DMS79 (cell line): Measurements from ENCODE around the gene METTL1.

Experiments
- DNase-seq: peaks from one replicate; lab custom pipeline; 2025; lab: John Stamatoyannopoulos, UW

Gene METTL1

GRCh38 chr12:57767876-57768275 lies 4.0 kb downstream of the METTL1 start:
- no peak for DNase-seq

- no peak for DNase-seq
These were observed 4.6 kb downstream of the METTL1 start for GRCh38 chr12:57767305-57767698.

GRCh38 chr12:57766464-57767304 lies 5.2 kb downstream of the METTL1 start, which contains the start of gene CYP27B1:
Gene CYP27B1 (minus strand): TSS chr12:57767078. CDS start chr12:57767041, 37 bp downstream.
- peak; percentile 17 for DNase-seq

- DNase-seq: no peak
These were observed 6.0 kb downstream of the METTL1 start for GRCh38 chr12:57765698-57766463.

GRCh38 chr12:57765003-57765697 lies 6.8 kb downstream of the METTL1 start:
- no peak for DNase-seq

- no peak for DNase-seq
These were observed 7.3 kb downstream of the METTL1 start for GRCh38 chr12:57764662-57765002.

- DNase-seq: no peak
These were observed 7.8 kb downstream of the METTL1 start for GRCh38 chr12:57763881-57764661.

GRCh38 chr12:57762463-57762862 lies 9.4 kb downstream of the METTL1 start:
- DNase-seq: no peak

GRCh38 chr12:57761391-57761998 lies 10.4 kb downstream of the METTL1 start:
- DNase-seq: no peak

GRCh38 chr12:57760347-57760982 lies 11.4 kb downstream of the METTL1 start:
- DNase-seq: no peak

GRCh38 chr12:57759360-57759980 lies 12.4 kb downstream of the METTL1 start:
- DNase-seq: no peak

- DNase-seq: no peak
These were observed 13.1 kb downstream of the METTL1 start for GRCh38 chr12:57758552-57759359.

- DNase-seq: no peak
These were observed 14.1 kb downstream of the METTL1 start for GRCh38 chr12:57757771-57758170.

- no peak for DNase-seq
These were observed 15.2 kb downstream of the METTL1 start for GRCh38 chr12:57756406-57757341.

GRCh38 chr12:57755454-57756372 lies 16.2 kb downstream of the METTL1 start:
- DNase-seq: no peak

- DNase-seq: no peak
These were observed 16.8 kb downstream of the METTL1 start for GRCh38 chr12:57755194-57755453.

GRCh38 chr12:57754411-57755193 lies 17.3 kb downstream of the METTL1 start, which contains the start of gene MARCHF9:
Gene MARCHF9 (plus strand): TSS chr12:57755103. CDS start chr12:57755529, 426 bp downstream.
- peak; percentile 22 for DNase-seq
